DOHH2 (cell line): ENCODE measurements around the gene AHCY.
"Not testable (repeated sequence)": the region's sequence is repeated elsewhere in the genome, so short reads cannot be mapped to it uniquely, and the experiment has no call there.

ENCODE experiments used
- H3F3A ChIP-seq: fragments of 200-600 bp; sonication (generic), shearing (Covaris generic); 2 replicates; pipeline ENCODE4 v1.6.0; 2016; ENCODE audit warnings: antibody characterized with exemption, mild to moderate bottlenecking; ENCODE audit not compliant: control insufficient read depth, insufficient read depth
- H3K27ac ChIP-seq: fragments of 200-600 bp; sonication (generic); 2 replicates; pipeline ENCODE4 v1.5.1; 2014; ENCODE audit warnings: low read depth, mild to moderate bottlenecking, low read length, moderate library complexity
- H3K27me3 ChIP-seq: fragments of 200-600 bp; sonication (generic); 2 replicates; pipeline ENCODE4 v1.6.1; 2014; ENCODE audit warnings: mild to moderate bottlenecking, low read length, mixed read lengths; ENCODE audit not compliant: control insufficient read depth
- H3K36me3 ChIP-seq: fragments of 200-600 bp; sonication (generic); 2 replicates; pipeline ENCODE4 v1.6.1; 2014; ENCODE audit warnings: mild to moderate bottlenecking, low read length, moderate library complexity, mixed read lengths; ENCODE audit not compliant: control insufficient read depth
- H3K4me1 ChIP-seq: fragments of 200-600 bp; sonication (generic); 2 replicates; pipeline ENCODE4 v1.6.1; 2014; ENCODE audit warnings: mild to moderate bottlenecking, low read length, mixed read lengths; ENCODE audit not compliant: control insufficient read depth
- H3K4me2 ChIP-seq: fragments of 200-600 bp; sonication (generic); 2 replicates; pipeline ENCODE4 v1.6.0; 2014; ENCODE audit warnings: mild to moderate bottlenecking, low read length, moderate library complexity
- H3K4me3 ChIP-seq: fragments of 200-600 bp; sonication (generic); 2 replicates; pipeline ENCODE4 v1.5.1; 2014; ENCODE audit warnings: mild to moderate bottlenecking, low read length, mixed read lengths
- H3K79me2 ChIP-seq: fragments of 200-600 bp; sonication (generic); 2 replicates; pipeline ENCODE4 v1.6.1; 2014; ENCODE audit warnings: mild to moderate bottlenecking, low read length, mixed read lengths; ENCODE audit not compliant: control insufficient read depth
- H3K9me2 ChIP-seq: fragments of 200-600 bp; sonication (generic); replicated peaks from 2 replicates; pipeline ENCODE4 v1.6.1; 2014; ENCODE audit warnings: mild to moderate bottlenecking, low read length, mixed read lengths; ENCODE audit not compliant: control insufficient read depth
- H3K9me3 ChIP-seq: fragments of 200-600 bp; sonication (generic); 2 replicates; pipeline ENCODE4 v1.6.1; 2014; ENCODE audit warnings: antibody characterized with exemption, low read length, mixed read lengths; ENCODE audit not compliant: control insufficient read depth, insufficient read depth
- H4K20me1 ChIP-seq: fragments of 200-600 bp; sonication (generic); 2 replicates; pipeline ENCODE4 v1.6.0; 2014; ENCODE audit warnings: low read depth, mild to moderate bottlenecking, antibody characterized with exemption, low read length, moderate library complexity; ENCODE audit not compliant: control insufficient read depth, insufficient read depth
- EZH2phosphoT487 ChIP-seq: fragments of 200-600 bp; sonication (generic); IDR thresholded peaks from 2 replicates; pipeline ENCODE4 v1.6.1; 2017; ENCODE audit warnings: borderline replicate concordance, mild to moderate bottlenecking, antibody characterized with exemption, low read length, moderate library complexity, mixed read lengths
- TF ChIP-seq, protein P1 (sequence below): fragments of 200-600 bp; sonication (generic); IDR thresholded peaks from one replicate; pipeline ENCODE4 v1.5.1; 2014; ENCODE audit warnings: antibody characterized with exemption, mild to moderate bottlenecking, low read depth, low read length; ENCODE audit not compliant: poor library complexity, severe bottlenecking

AHCY gene

DNA sequence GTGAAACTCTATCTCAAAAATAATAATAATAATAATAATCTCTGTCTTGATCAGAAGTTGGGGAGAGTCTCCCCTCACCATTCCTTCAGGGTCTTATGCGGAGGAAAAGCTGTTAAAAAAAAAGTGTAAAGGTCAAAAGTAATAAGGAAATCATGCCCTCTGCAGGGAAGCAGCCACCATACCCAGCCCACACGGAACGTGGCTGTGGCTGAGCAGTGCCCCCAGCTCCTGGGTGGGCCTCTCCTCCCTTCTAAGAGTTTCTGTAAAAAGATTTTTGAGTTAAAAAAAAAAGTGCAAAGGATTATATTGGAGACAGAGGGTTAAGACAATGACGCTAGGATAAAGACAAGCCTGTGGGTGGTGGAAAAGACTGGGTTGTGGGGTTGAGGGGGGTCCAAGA is 30.6 kb upstream of the AHCY start:
- Histone ChIP-seq H3K27me3 (no peaks in the 10 kb centered on the region), H3K4me1 (peaks cover 39% of the 10 kb centered on the region), H3K4me2 (no peak overlapping the region), H3F3A (peaks cover 15% of the 10 kb centered on the region), H3K9me3 (no peaks in the 10 kb centered on the region), H4K20me1 (no peaks in the 10 kb centered on the region), H3K79me2 (no peaks in the 10 kb centered on the region), H3K36me3 (no peaks in the 10 kb centered on the region), H3K4me3 (no peak overlapping the region), H3K27ac (no peak overlapping the region), H3K9me2 (no peaks in the 10 kb centered on the region)
- no peak for TF ChIP-seq EZH2phosphoT487
- TF ChIP-seq, protein P1, sequence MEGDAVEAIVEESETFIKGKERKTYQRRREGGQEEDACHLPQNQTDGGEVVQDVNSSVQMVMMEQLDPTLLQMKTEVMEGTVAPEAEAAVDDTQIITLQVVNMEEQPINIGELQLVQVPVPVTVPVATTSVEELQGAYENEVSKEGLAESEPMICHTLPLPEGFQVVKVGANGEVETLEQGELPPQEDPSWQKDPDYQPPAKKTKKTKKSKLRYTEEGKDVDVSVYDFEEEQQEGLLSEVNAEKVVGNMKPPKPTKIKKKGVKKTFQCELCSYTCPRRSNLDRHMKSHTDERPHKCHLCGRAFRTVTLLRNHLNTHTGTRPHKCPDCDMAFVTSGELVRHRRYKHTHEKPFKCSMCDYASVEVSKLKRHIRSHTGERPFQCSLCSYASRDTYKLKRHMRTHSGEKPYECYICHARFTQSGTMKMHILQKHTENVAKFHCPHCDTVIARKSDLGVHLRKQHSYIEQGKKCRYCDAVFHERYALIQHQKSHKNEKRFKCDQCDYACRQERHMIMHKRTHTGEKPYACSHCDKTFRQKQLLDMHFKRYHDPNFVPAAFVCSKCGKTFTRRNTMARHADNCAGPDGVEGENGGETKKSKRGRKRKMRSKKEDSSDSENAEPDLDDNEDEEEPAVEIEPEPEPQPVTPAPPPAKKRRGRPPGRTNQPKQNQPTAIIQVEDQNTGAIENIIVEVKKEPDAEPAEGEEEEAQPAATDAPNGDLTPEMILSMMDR: no peak

GRCh38 chr20:34332262-34332920 is 29.2 kb upstream of the AHCY start:
- H3K9me3 ChIP-seq: no peaks in the 10 kb centered on the region
- no peak for TF ChIP-seq EZH2phosphoT487
- TF ChIP-seq, protein P1: no peak
- no peaks in the 10 kb centered on the region for H4K20me1 ChIP-seq
- no peaks in the 10 kb centered on the region for H3K79me2 ChIP-seq
- peaks cover 25% of the 10 kb centered on the region for H3K4me1 ChIP-seq
- no peaks in the 10 kb centered on the region for H3K27me3 ChIP-seq
- H3K27ac ChIP-seq: no peak overlapping the region
- H3K9me2 ChIP-seq: no peaks in the 10 kb centered on the region
- no peak overlapping the region for H3K4me2 ChIP-seq
- no peaks in the 10 kb centered on the region for H3K36me3 ChIP-seq
- H3F3A ChIP-seq: peaks cover 3% of the 10 kb centered on the region
- H3K4me3 ChIP-seq: no peak overlapping the region

DNA sequence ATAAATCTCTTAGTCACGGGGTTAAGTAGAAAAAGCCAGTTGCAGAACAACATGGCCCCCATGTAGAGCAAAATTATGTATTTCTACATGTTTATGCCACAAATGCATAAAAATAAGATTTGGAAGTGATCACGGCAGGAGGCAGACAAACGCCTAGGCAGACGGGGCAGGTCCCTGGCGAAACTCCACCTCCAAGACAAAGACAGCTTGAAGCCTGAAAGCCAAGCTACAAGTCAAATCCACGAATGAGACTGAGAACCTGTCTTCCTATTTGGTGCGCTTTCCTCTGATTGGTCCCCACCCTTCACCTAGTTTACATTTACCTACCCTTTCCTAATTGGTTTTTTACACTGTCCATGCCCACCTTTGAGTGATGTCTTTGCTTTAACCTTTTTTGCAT is 28.7 kb upstream of the AHCY start:
- Histone ChIP-seq H3K79me2 (no peaks in the 10 kb centered on the region), H3K4me3 (no peak overlapping the region), H3K9me3 (no peaks in the 10 kb centered on the region), H3K9me2 (no peaks in the 10 kb centered on the region), H3K4me2 (no peak overlapping the region), H4K20me1 (no peaks in the 10 kb centered on the region), H3K4me1 (peaks cover 24% of the 10 kb centered on the region), H3K27me3 (no peaks in the 10 kb centered on the region), H3K36me3 (no peaks in the 10 kb centered on the region), H3K27ac (no peak overlapping the region), H3F3A (peaks cover 3% of the 10 kb centered on the region)
- TF ChIP-seq, protein P1: no peak
- TF ChIP-seq EZH2phosphoT487: no peak

- H3K4me1 ChIP-seq: peaks cover 17% of the 10 kb centered on the region
- not testable (repeated sequence) for H3K27me3 ChIP-seq, H4K20me1 ChIP-seq, H3K9me3 ChIP-seq, H3K79me2 ChIP-seq, H3K4me2 ChIP-seq, H3F3A ChIP-seq, H3K9me2 ChIP-seq, H3K4me3 ChIP-seq, H3K27ac ChIP-seq, H3K36me3 ChIP-seq
Measured at GRCh38 chr20:34330861-34331544, 27.8 kb upstream of the AHCY start.
